T47D (cell line): ENCODE results near the gene PMEPA1.
"Not testable (repeated sequence)": the region's sequence is repeated elsewhere in the genome, so short reads cannot be mapped to it uniquely, and the experiment has no call there.

Source experiments
- DNase-seq, 2 experiments: peaks; one replicate each; pipeline versions ENCODE4 v3.0.0 to v3.0.0-alpha.2; 2011 to 2012; ENCODE audit warnings: low read depth in 1 of 2, low spot score in 1 of 2
- JUND ChIP-seq: IDR thresholded peaks from 2 replicates; pipeline ENCODE4 v1.6.1; 2012; ENCODE audit warnings: low read depth
- in situ Hi-C: cut with HindIII; loops from 2 replicates; pipeline ENCODE4 v1.10.0; 2016; ENCODE audit warnings: low sequenced_read_pairs, low pct_unique_long_range_greater_than_20kb

PMEPA1 gene

GRCh38 chr20:57650266-57650665 lies 59.5 kb downstream of the PMEPA1 start:
- in situ Hi-C loops: no loop called here
- DNase-seq: no peak
- TF ChIP-seq JUND: no peak

- DNase-seq: no peak
- TF ChIP-seq JUND: no peak
- in situ Hi-C loops: no loop called here
Observed at GRCh38 chr20:57649617-57650015, 60.2 kb downstream of the PMEPA1 start.

- DNase-seq: no peak
- in situ Hi-C loops: no loop called here
- no peak for TF ChIP-seq JUND
Observed at GRCh38 chr20:57648878-57649616, 60.8 kb downstream of the PMEPA1 start.

- TF ChIP-seq JUND: no peak
- DNase-seq: no peak
- in situ Hi-C loops: no loop called here
Observed at GRCh38 chr20:57647933-57648785, 61.7 kb downstream of the PMEPA1 start.

- DNase-seq: no peak
- in situ Hi-C loops: no loop called here
- TF ChIP-seq JUND: no peak
Observed at GRCh38 chr20:57647006-57647932, 62.5 kb downstream of the PMEPA1 start.

- no peak for TF ChIP-seq JUND
- DNase-seq: no peak
- in situ Hi-C loops: no loop called here
Observed at GRCh38 chr20:57638895-57639236, 70.9 kb downstream of the PMEPA1 start.

- TF ChIP-seq JUND: no peak
- in situ Hi-C loops: no loop called here
- no peak for DNase-seq
Observed at GRCh38 chr20:57638173-57638894, 71.5 kb downstream of the PMEPA1 start.

GRCh38 chr20:57633945-57634491 lies 75.8 kb downstream of the PMEPA1 start:
- in situ Hi-C loops: no loop called here
- DNase-seq: no peak
- no peak for TF ChIP-seq JUND

- TF ChIP-seq JUND: no peak
- DNase-seq: no peak
- in situ Hi-C loops: no loop called here
Observed at GRCh38 chr20:57632286-57632685, 77.5 kb downstream of the PMEPA1 start.

- in situ Hi-C loops: no loop called here
Observed at GRCh38 chr20:57630061-57630460, 79.8 kb downstream of the PMEPA1 start.

GRCh38 chr20:57629491-57629901 lies 80.3 kb downstream of the PMEPA1 start:
- DNase-seq, in situ Hi-C loops: not testable (repeated sequence)

More at GRCh38 chr20:57630061-57630460, 79.8 kb downstream of the PMEPA1 start:
- DNase-seq: no peak
- TF ChIP-seq JUND: no peak

- DNase-seq, in situ Hi-C loops: not testable (repeated sequence)
Observed at GRCh38 chr20:57628962-57629308, 80.9 kb downstream of the PMEPA1 start.
